ENCODE results near the gene STT3A.

DNA sequence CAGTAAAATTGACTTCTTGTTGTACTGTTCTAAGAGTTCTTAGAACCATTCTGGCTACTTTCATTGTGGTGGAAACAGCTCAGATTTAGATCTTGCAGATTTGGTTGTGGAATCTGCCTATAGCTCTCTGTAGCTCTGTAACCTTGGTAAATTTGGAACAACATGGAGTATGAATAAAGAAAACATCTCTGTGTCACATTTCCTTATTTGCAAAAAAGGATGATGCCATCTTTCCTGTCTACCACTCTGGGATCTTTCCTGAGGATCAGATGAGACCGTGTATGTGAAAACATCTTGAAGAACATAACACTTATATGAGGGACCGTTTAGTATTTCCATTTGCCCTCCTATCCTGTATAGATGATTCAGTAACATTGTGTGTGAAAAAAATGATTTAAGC, 78.9 kb downstream of the STT3A start:
- TF ChIP-seq ZNF274 (IDR thresholded peaks at IDR 0.05; ENCODE audit: low read depth, low read length) (no peak), YY1 (IDR thresholded peaks at IDR 0.05; ENCODE audit: insufficient read depth, insufficient read length) (no peak), SUZ12 (IDR thresholded peaks at IDR 0.05; ENCODE audit: extremely low read depth, insufficient read depth, insufficient read length) (no peak)

All from NT2/D1 (cell line).